ENCODE data around the gene GDI1.

GRCh38 chrX:154449618-154450017, 12.7 kb downstream of the GDI1 start:
- no peak for TF ChIP-seq KDM4B (IDR thresholded peaks at IDR 0.05; ENCODE audit: borderline replicate concordance in 2 of 2, low read depth in 1 of 2)
- no peak for TF ChIP-seq MXI1 (IDR thresholded peaks at IDR 0.05; ENCODE audit: low read depth, low read length)
- TF ChIP-seq, protein P1, sequence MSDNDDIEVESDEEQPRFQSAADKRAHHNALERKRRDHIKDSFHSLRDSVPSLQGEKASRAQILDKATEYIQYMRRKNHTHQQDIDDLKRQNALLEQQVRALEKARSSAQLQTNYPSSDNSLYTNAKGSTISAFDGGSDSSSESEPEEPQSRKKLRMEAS (CRISPR knock-in tag; IDR thresholded peaks at IDR 0.05), result no peak
- TF ChIP-seq CTCF (IDR thresholded peaks at IDR 0.05 in 2 of 3, conservative IDR thresholded peaks at IDR 0.05 in 1 of 3; ENCODE audit: insufficient read depth in 2 of 3, low read depth in 1 of 3, low read length in 3 of 3), result no peak
- TF ChIP-seq MLX (CRISPR knock-in tag; conservative IDR thresholded peaks at IDR 0.05), result no peak
- TF ChIP-seq SREBF1 (IDR thresholded peaks at IDR 0.05; ENCODE audit: borderline replicate concordance, low read depth, low read length), result no peak
- no peak for TF ChIP-seq JUNB (CRISPR knock-in tag; conservative IDR thresholded peaks at IDR 0.05)
- no peak for TF ChIP-seq ZNF766 (CRISPR knock-in tag; conservative IDR thresholded peaks at IDR 0.05)
- TF ChIP-seq, protein P2, sequence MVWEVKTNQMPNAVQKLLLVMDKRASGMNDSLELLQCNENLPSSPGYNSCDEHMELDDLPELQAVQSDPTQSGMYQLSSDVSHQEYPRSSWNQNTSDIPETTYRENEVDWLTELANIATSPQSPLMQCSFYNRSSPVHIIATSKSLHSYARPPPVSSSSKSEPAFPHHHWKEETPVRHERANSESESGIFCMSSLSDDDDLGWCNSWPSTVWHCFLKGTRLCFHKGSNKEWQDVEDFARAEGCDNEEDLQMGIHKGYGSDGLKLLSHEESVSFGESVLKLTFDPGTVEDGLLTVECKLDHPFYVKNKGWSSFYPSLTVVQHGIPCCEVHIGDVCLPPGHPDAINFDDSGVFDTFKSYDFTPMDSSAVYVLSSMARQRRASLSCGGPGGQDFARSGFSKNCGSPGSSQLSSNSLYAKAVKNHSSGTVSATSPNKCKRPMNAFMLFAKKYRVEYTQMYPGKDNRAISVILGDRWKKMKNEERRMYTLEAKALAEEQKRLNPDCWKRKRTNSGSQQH (CRISPR knock-in tag; IDR thresholded peaks at IDR 0.05), result no peak
- no peak for TF ChIP-seq AFF4 (CRISPR knock-in tag; IDR thresholded peaks at IDR 0.05)
- no peak for TF ChIP-seq POLR2A (conservative IDR thresholded peaks at IDR 0.05)
